Activated B cell treated with CpG ODN at 0.5 μM for 24 hours (primary cell): Measurements from ENCODE around the gene NEK9. TPM values are rescaled to one million over a fixed set of nuclear protein-coding genes. Genes with fewer than 3 reads are reported as not detected.
A peak's percentile ranks its signal among the peaks of the same experiment; 100 is the strongest.

Experiments used
- ATAC-seq: fragments of 200-7000 bp; cut with Tn5 transposase; one replicate; pipeline ENCODE4 v1.10.0; 2021; ENCODE audit warnings: low read depth, mild to moderate bottlenecking, moderate library complexity
- CTCF ChIA-PET: fragments of 350-600 bp; sonication (Branson Sonifier 250); formaldehyde crosslinking; loops from one replicate; lab custom pipeline; 2021; ENCODE audit warnings: antibody characterized with exemption; lab: Charles Lee
- POLR2A ChIA-PET: fragments of 350-600 bp; sonication (Branson Sonifier 250); formaldehyde crosslinking; loops from one replicate; lab custom pipeline; 2021; ENCODE audit warnings: antibody characterized with exemption; lab: Charles Lee
- DNase-seq: peaks from one replicate; pipeline ENCODE4 v3.0.0; 2022
- H3K27ac Mint-ChIP-seq: one replicate; pipeline ENCODE4 v1.8.0; 2020; ENCODE audit warnings: mixed read lengths
- H3K27me3 Mint-ChIP-seq: one replicate; pipeline ENCODE4 v1.8.0; 2021; ENCODE audit warnings: mixed read lengths
- H3K36me3 Mint-ChIP-seq: one replicate; pipeline ENCODE4 v1.8.0; 2021; ENCODE audit warnings: low read depth, mixed read lengths
- H3K4me1 Mint-ChIP-seq: one replicate; pipeline ENCODE4 v1.8.0; 2021; ENCODE audit warnings: mixed read lengths
- H3K4me3 Mint-ChIP-seq: one replicate; pipeline ENCODE4 v1.8.0; 2020; ENCODE audit warnings: mild to moderate bottlenecking, mixed read lengths
- H3K9me3 Mint-ChIP-seq: one replicate; pipeline ENCODE4 v1.8.0; 2020; ENCODE audit warnings: mixed read lengths
- CTCF ChIP-seq: fragments of 200-600 bp; IDR thresholded peaks from one replicate; pipeline ENCODE4 v1.8.0; 2022; ENCODE audit warnings: antibody characterized with exemption, mild to moderate bottlenecking
- intact Hi-C: fragments of 100-400 bp; cut with micrococcal nuclease; formaldehyde crosslinking; loops from one replicate; pipeline ENCODE4 v1.15.1; 2024
- total RNA-seq: library from RNA; stranded (reverse); gene quantifications from 2 replicates; pipeline ENCODE4 v1.2.3, GENCODE V29; 2022

Gene NEK9
- total RNA-seq, 1 donor from 2014 or later, result 97.7 TPM

- peaks cover 35% of the 10 kb centered on the region for H3K4me1 Mint-ChIP-seq
- H3K27me3 Mint-ChIP-seq, result no peaks in the 10 kb centered on the region
- H3K4me3 Mint-ChIP-seq, result no peak overlapping the region
- H3K27ac Mint-ChIP-seq, result no peak overlapping the region
- intact Hi-C loops, result no loop called here
- ChIA-PET CTCF (no interaction called here), POLR2A (interaction anchor here (0.6 to 0.7 kb wide), 2 partner anchors 11 to 12 kb away, joined by 3 to 4 read pairs; no protein-coding TSS in a partner anchor)
- no peak for TF ChIP-seq CTCF
- H3K9me3 Mint-ChIP-seq, result no peaks in the 10 kb centered on the region
- no peak for DNase-seq
- no peak for ATAC-seq
- peaks cover 11% of the 10 kb centered on the region for H3K36me3 Mint-ChIP-seq
Observed at GRCh38 chr14:75163677-75164076, 36.8 kb upstream of the NEK9 start.

GRCh38 chr14:75162631-75163030 lies 35.8 kb upstream of the NEK9 start:
- ATAC-seq, result no peak
- CTCF ChIA-PET, result no interaction called here
- peaks cover 29% of the 10 kb centered on the region for H3K4me1 Mint-ChIP-seq

GRCh38 chr14:75158843-75159614 lies 32.2 kb upstream of the NEK9 start:
- intact Hi-C loops, result no loop called here
- Mint-ChIP-seq H3K27ac (peak overlapping the region; percentile 51), H3K9me3 (no peaks in the 10 kb centered on the region), H3K4me3 (no peak overlapping the region), H3K27me3 (no peaks in the 10 kb centered on the region), H3K36me3 (peaks cover 16% of the 10 kb centered on the region), H3K4me1 (peaks cover 21% of the 10 kb centered on the region)
- TF ChIP-seq CTCF, result no peak
- DNase-seq, result no peak
- ChIA-PET CTCF (no interaction called here), POLR2A (no interaction called here)
- no peak for ATAC-seq

More at GRCh38 chr14:75162631-75163030, 35.8 kb upstream of the NEK9 start:
- Mint-ChIP-seq H3K4me3 (no peak overlapping the region), H3K27me3 (no peaks in the 10 kb centered on the region), H3K36me3 (peaks cover 11% of the 10 kb centered on the region), H3K27ac (no peak overlapping the region), H3K9me3 (no peaks in the 10 kb centered on the region)
- POLR2A ChIA-PET, result no interaction called here
- intact Hi-C loops, result no loop called here
- no peak for DNase-seq
- no peak for TF ChIP-seq CTCF

GRCh38 chr14:75156901-75157300 lies 30.1 kb upstream of the NEK9 start:
- ChIA-PET POLR2A (no interaction called here), CTCF (interaction anchor here (0.6 kb wide), 1 partner anchor 25 kb away, joined by 3 read pairs; no protein-coding TSS in a partner anchor)
- Mint-ChIP-seq H3K4me1 (peaks cover 21% of the 10 kb centered on the region), H3K4me3 (no peak overlapping the region), H3K27me3 (no peaks in the 10 kb centered on the region), H3K27ac (no peak overlapping the region), H3K36me3 (peaks cover 17% of the 10 kb centered on the region), H3K9me3 (no peaks in the 10 kb centered on the region)
- intact Hi-C loops, result no loop called here
- no peak for ATAC-seq
- DNase-seq, result no peak
- no peak for TF ChIP-seq CTCF

GRCh38 chr14:75156111-75156510 lies 29.3 kb upstream of the NEK9 start:
- no peak for TF ChIP-seq CTCF
- no peaks in the 10 kb centered on the region for H3K27me3 Mint-ChIP-seq
- ATAC-seq (no peak), DNase-seq (no peak)
- H3K4me3 Mint-ChIP-seq, result no peak overlapping the region
- intact Hi-C loops, result no loop called here
- peaks cover 19% of the 10 kb centered on the region for H3K36me3 Mint-ChIP-seq
- H3K9me3 Mint-ChIP-seq, result no peaks in the 10 kb centered on the region
- peaks cover 21% of the 10 kb centered on the region for H3K4me1 Mint-ChIP-seq
- CTCF ChIA-PET, result no interaction called here
- no peak overlapping the region for H3K27ac Mint-ChIP-seq
- POLR2A ChIA-PET, result interaction anchor here (0.6 kb wide), 1 partner anchor 30 kb away, joined by 3 read pairs; no protein-coding TSS in a partner anchor
